HepG2 (cell line): ENCODE data around the gene OSER1.

Experiments
- CTCF ChIP-seq: sonication (generic); formaldehyde crosslinking; IDR thresholded peaks from 2 replicates; pipeline ENCODE4 v1.5.0; 2020; ENCODE audit warnings: mild to moderate bottlenecking, missing genetic modification reagents, moderate library complexity
- KDM4B ChIP-seq: sonication (generic); formaldehyde crosslinking; IDR thresholded peaks from 2 replicates; pipeline ENCODE4 v1.4.0; 2020; ENCODE audit warnings: missing genetic modification reagents
- KLF13 ChIP-seq: sonication (generic); formaldehyde crosslinking; IDR thresholded peaks from 2 replicates; pipeline ENCODE4 v1.4.0; 2020; ENCODE audit warnings: mild to moderate bottlenecking, missing genetic modification reagents
- POLR2AphosphoS5 ChIP-seq: IDR thresholded peaks from 2 replicates; pipeline ENCODE4 v1.6.1; 2012; ENCODE audit warnings: low read depth, low read length
- THYN1 ChIP-seq: sonication (generic); formaldehyde crosslinking; IDR thresholded peaks from 2 replicates; pipeline ENCODE4 v1.8.1; 2023; ENCODE audit warnings: low read depth, mild to moderate bottlenecking, moderate library complexity, missing genetic modification reagents, borderline replicate concordance
- ZFP41 ChIP-seq: sonication (generic); formaldehyde crosslinking; IDR thresholded peaks from 2 replicates; pipeline ENCODE4 v1.4.0; 2020; ENCODE audit warnings: mild to moderate bottlenecking, missing genetic modification reagents, borderline replicate concordance
- ZMAT5 ChIP-seq: sonication (generic); formaldehyde crosslinking; IDR thresholded peaks from 2 replicates; pipeline ENCODE4 v1.5.0; 2020; ENCODE audit warnings: mild to moderate bottlenecking, low read depth, missing genetic modification reagents, borderline replicate concordance

- TF ChIP-seq ZFP41 (CRISPR knock-in tag), result no peak
- TF ChIP-seq THYN1 (CRISPR knock-in tag), result no peak
- TF ChIP-seq CTCF (CRISPR knock-in tag), result no peak
- no peak for TF ChIP-seq POLR2AphosphoS5
- no peak for TF ChIP-seq KLF13 (CRISPR knock-in tag)
- no peak for TF ChIP-seq KDM4B (CRISPR knock-in tag)
- TF ChIP-seq ZMAT5 (CRISPR knock-in tag), result no peak
Observed at GRCh38 chr20:44207126-44207723, 3.3 kb downstream of the OSER1 start.
